Measurements from ENCODE around the gene GSG1L.

GSG1L gene

GRCh38 chr16:27771201-27771910 is 292.2 kb downstream of the GSG1L start:
- no peak for DNase-seq (ENCODE audit: low read depth)

GRCh38 chr16:27770271-27771196 is 293.0 kb downstream of the GSG1L start:
- DNase-seq (ENCODE audit: low read depth) = no peak

GRCh38 chr16:27769561-27770255 is 293.8 kb downstream of the GSG1L start:
- no peak for DNase-seq (ENCODE audit: low read depth)

GRCh38 chr16:27768651-27769272 is 294.8 kb downstream of the GSG1L start:
- no peak for DNase-seq (ENCODE audit: low read depth)

GRCh38 chr16:27767971-27768591 is 295.4 kb downstream of the GSG1L start:
- DNase-seq (ENCODE audit: low read depth) = no peak

- DNase-seq (ENCODE audit: low read depth) = no peak
Measured at GRCh38 chr16:27767081-27767480, 296.4 kb downstream of the GSG1L start.

GRCh38 chr16:27766236-27766925 is 297.1 kb downstream of the GSG1L start:
- DNase-seq (ENCODE audit: low read depth) = no peak

- no peak for DNase-seq (ENCODE audit: low read depth)
Measured at GRCh38 chr16:27764869-27765675, 298.4 kb downstream of the GSG1L start.

- DNase-seq (ENCODE audit: low read depth) = no peak
Measured at GRCh38 chr16:27764427-27764826, 299.1 kb downstream of the GSG1L start.

GRCh38 chr16:27762441-27762840 is 301.1 kb downstream of the GSG1L start:
- peak; percentile 23 for DNase-seq (ENCODE audit: low read depth)

- DNase-seq (ENCODE audit: low read depth) = no peak
Measured at GRCh38 chr16:27761816-27762215, 301.7 kb downstream of the GSG1L start.

- DNase-seq (ENCODE audit: low read depth) = no peak
Measured at GRCh38 chr16:27760789-27761176, 302.7 kb downstream of the GSG1L start.

- DNase-seq (ENCODE audit: low read depth) = no peak
Measured at GRCh38 chr16:27759967-27760788, 303.3 kb downstream of the GSG1L start.

- peak; percentile 77 for DNase-seq (ENCODE audit: low read depth)
Measured at GRCh38 chr16:27759301-27759871, 304.1 kb downstream of the GSG1L start.

- no peak for DNase-seq (ENCODE audit: low read depth)
Measured at GRCh38 chr16:27758544-27758943, 305.0 kb downstream of the GSG1L start.

- no peak for DNase-seq (ENCODE audit: low read depth)
Measured at GRCh38 chr16:27756206-27756970, 307.1 kb downstream of the GSG1L start.

- DNase-seq (ENCODE audit: low read depth) = no peak
Measured at GRCh38 chr16:27754788-27755690, 308.5 kb downstream of the GSG1L start.

Measured in EH (cell line).